CD14-positive monocyte (primary cell): Measurements from ENCODE around the gene CYP17A1. TPM values are rescaled to one million over a fixed set of nuclear protein-coding genes. Genes with fewer than 3 reads are reported as not detected.
A peak's percentile ranks its signal among the peaks of the same experiment; 100 is the strongest.

Experiments used
- DNase-seq, 3 donors: peaks; one replicate each; pipeline ENCODE4 v3.0.0-alpha.2; 2011 to 2022
- H2AFZ ChIP-seq: 2 replicates; pipeline ENCODE4 v1.6.0; 2012; ENCODE audit warnings: mild to moderate bottlenecking, low read depth, low read length, inconsistent platforms; ENCODE audit not compliant: insufficient read depth, poor library complexity, severe bottlenecking
- H3K27ac ChIP-seq, 2 donors: 1 replicate in 1 of 2; 2 replicates in 1 of 2; pipeline ENCODE4 v1.5.1; 2012 to 2013; ENCODE audit warnings: low read length in 2 of 2, control low read depth in 1 of 2, inconsistent platforms in 1 of 2, low read depth in 1 of 2, mild to moderate bottlenecking in 1 of 2
- H3K27me3 ChIP-seq, 2 donors: one replicate each; pipeline versions ENCODE4 v1.6.0 to v1.6.1; 2011 to 2013; ENCODE audit warnings: low read length in 2 of 2; ENCODE audit not compliant: control insufficient read depth in 2 of 2, insufficient read depth in 2 of 2
- H3K36me3 ChIP-seq, 2 donors: replicated peaks in 1 of 2; 1 replicate in 1 of 2; 2 replicates in 1 of 2; pipeline versions ENCODE4 v1.5.1 to v1.6.1; 2012 to 2013; ENCODE audit warnings: low read length in 2 of 2, control low read depth in 1 of 2, inconsistent platforms in 1 of 2, mild to moderate bottlenecking in 1 of 2; ENCODE audit not compliant: insufficient read depth in 2 of 2, control insufficient read depth in 1 of 2
- H3K4me1 ChIP-seq, 2 donors: 1 replicate in 1 of 2; 2 replicates in 1 of 2; pipeline versions ENCODE4 v1.5.1 to v1.6.1; 2012 to 2013; ENCODE audit warnings: low read length in 2 of 2, control low read depth in 1 of 2, inconsistent platforms in 1 of 2, mild to moderate bottlenecking in 1 of 2, moderate library complexity in 1 of 2; ENCODE audit not compliant: insufficient read depth in 2 of 2, control insufficient read depth in 1 of 2
- H3K4me2 ChIP-seq: replicated peaks from 2 replicates; pipeline ENCODE3; 2012; ENCODE audit warnings: low read length, moderate library complexity, mild to moderate bottlenecking; ENCODE audit not compliant: poor library complexity, severe bottlenecking; ENCODE audit errors: extremely low read depth
- H3K4me3 ChIP-seq, 3 experiments: fragments of 200-600 bp in 1 of 3; sonication (generic) in 1 of 3; replicated peaks in 1 of 3; 1 replicate in 2 of 3; 2 replicates in 1 of 3; pipeline ENCODE4 v1.5.1; 2011 to 2013; ENCODE audit warnings: low read length in 3 of 3, mild to moderate bottlenecking in 3 of 3, control low read depth in 2 of 3, low read depth in 2 of 3, inconsistent platforms in 1 of 3, moderate library complexity in 1 of 3
- H3K79me2 ChIP-seq: 2 replicates; pipeline ENCODE4 v1.6.0; 2012; ENCODE audit warnings: mild to moderate bottlenecking, control low read depth, inconsistent platforms, low read length, moderate library complexity; ENCODE audit not compliant: insufficient read depth
- H3K9ac ChIP-seq: 2 replicates; pipeline ENCODE4 v1.6.0; 2017; ENCODE audit warnings: low read length, mild to moderate bottlenecking; ENCODE audit not compliant: insufficient read depth, poor library complexity, severe bottlenecking
- H3K9me3 ChIP-seq, 2 donors: replicated peaks in 1 of 2; 1 replicate in 1 of 2; 2 replicates in 1 of 2; pipeline versions ENCODE4 v1.5.1 to v1.6.1; 2012 to 2013; ENCODE audit warnings: low read length in 2 of 2, control low read depth in 1 of 2; ENCODE audit not compliant: control insufficient read depth in 1 of 2, insufficient read depth in 1 of 2
- H4K20me1 ChIP-seq: 2 replicates; pipeline ENCODE4 v1.6.0; 2012; ENCODE audit warnings: mild to moderate bottlenecking, low read length, control low read depth, moderate library complexity; ENCODE audit not compliant: insufficient read depth
- H3K27ac Mint-ChIP-seq, 7 donors: one replicate each; pipeline ENCODE4 v1.8.0; 2020; ENCODE audit warnings: mild to moderate bottlenecking in 7 of 7, mixed read lengths in 7 of 7, moderate library complexity in 6 of 7, inconsistent platforms in 2 of 7
- H3K27me3 Mint-ChIP-seq, 3 donors: one replicate each; pipeline ENCODE4 v1.8.0; 2021 to 2022; ENCODE audit warnings: low read depth in 3 of 3, mild to moderate bottlenecking in 3 of 3, mixed read lengths in 3 of 3, moderate library complexity in 3 of 3, inconsistent platforms in 1 of 3
- H3K36me3 Mint-ChIP-seq, 2 donors: one replicate each; pipeline ENCODE4 v1.8.0; 2020; ENCODE audit warnings: mixed read lengths in 2 of 2, inconsistent platforms in 1 of 2, mild to moderate bottlenecking in 1 of 2
- H3K4me1 Mint-ChIP-seq: one replicate; pipeline ENCODE4 v1.8.0; 2020; ENCODE audit warnings: mild to moderate bottlenecking, mixed read lengths
- H3K4me3 Mint-ChIP-seq, 2 donors: one replicate each; pipeline ENCODE4 v1.8.0; 2020; ENCODE audit warnings: mild to moderate bottlenecking in 2 of 2, mixed read lengths in 2 of 2, moderate library complexity in 1 of 2
- H3K9me3 Mint-ChIP-seq, 7 donors: one replicate each; pipeline ENCODE4 v1.8.0; 2020 to 2022; ENCODE audit warnings: mixed read lengths in 7 of 7, mild to moderate bottlenecking in 6 of 7, moderate library complexity in 6 of 7, inconsistent platforms in 2 of 7
- WGBS: methylation state at CpG from one replicate; pipeline ENCODE4 v1.1.5; 2013; ENCODE audit warnings: missing lambda C conversion rate; ENCODE audit not compliant: insufficient coverage; 5-methylcytosine and 5-hydroxymethylcytosine counted together
- intact Hi-C, 2 donors: fragments of 100-400 bp; cut with micrococcal nuclease; formaldehyde crosslinking; loops; one replicate each; pipeline versions ENCODE4 v1.15.0 to v1.15.1; 2023
- polyA plus RNA-seq, 3 donors: library from polyadenylated mRNA; depleted of rRNA in 1 of 3; unstranded in 2 of 3; stranded (reverse) in 1 of 3; fragments of 300-500 nt in 2 of 3; fragments of >200 nt in 1 of 3; fragmentation: Illumina TruSeq in 2 of 3; gene quantifications; 1 replicate in 2 of 3; 2 replicates in 1 of 3; pipeline ENCODE4 v1.2.3, GENCODE V29; 2012 to 2021
- TF ChIP-seq, protein P1 (sequence below): fragments of 200-600 bp; IDR thresholded peaks from one replicate; pipeline ENCODE4 v1.8.0; 2022; ENCODE audit warnings: antibody characterized with exemption, mild to moderate bottlenecking

CYP17A1 gene
- polyA plus RNA-seq, 3 donors = 0.04 TPM; not detected in 2

- no peak overlapping the region for H3K27ac Mint-ChIP-seq
- Histone ChIP-seq H3K27ac (no peak overlapping the region), H4K20me1 (no peaks in the 10 kb centered on the region), H3K9ac (no peak overlapping the region), H3K27me3 (no peaks in the 10 kb centered on the region), H3K4me2 (no peak overlapping the region), H3K9me3 (no peaks in the 10 kb centered on the region), H2AFZ (no peak overlapping the region), H3K4me3 (no peak overlapping the region), H3K79me2 (no peaks in the 10 kb centered on the region), H3K36me3 (no peaks in the 10 kb centered on the region), H3K4me1 (no peaks in the 10 kb centered on the region)
- no peak overlapping the region for H3K4me3 Mint-ChIP-seq
- intact Hi-C loops = no loop called here
- peaks cover 0 to 3% (median 0%) of the 10 kb centered on the region in 7 donors for H3K9me3 Mint-ChIP-seq
- no peaks in the 10 kb centered on the region for H3K4me1 Mint-ChIP-seq
- TF ChIP-seq, protein P1, sequence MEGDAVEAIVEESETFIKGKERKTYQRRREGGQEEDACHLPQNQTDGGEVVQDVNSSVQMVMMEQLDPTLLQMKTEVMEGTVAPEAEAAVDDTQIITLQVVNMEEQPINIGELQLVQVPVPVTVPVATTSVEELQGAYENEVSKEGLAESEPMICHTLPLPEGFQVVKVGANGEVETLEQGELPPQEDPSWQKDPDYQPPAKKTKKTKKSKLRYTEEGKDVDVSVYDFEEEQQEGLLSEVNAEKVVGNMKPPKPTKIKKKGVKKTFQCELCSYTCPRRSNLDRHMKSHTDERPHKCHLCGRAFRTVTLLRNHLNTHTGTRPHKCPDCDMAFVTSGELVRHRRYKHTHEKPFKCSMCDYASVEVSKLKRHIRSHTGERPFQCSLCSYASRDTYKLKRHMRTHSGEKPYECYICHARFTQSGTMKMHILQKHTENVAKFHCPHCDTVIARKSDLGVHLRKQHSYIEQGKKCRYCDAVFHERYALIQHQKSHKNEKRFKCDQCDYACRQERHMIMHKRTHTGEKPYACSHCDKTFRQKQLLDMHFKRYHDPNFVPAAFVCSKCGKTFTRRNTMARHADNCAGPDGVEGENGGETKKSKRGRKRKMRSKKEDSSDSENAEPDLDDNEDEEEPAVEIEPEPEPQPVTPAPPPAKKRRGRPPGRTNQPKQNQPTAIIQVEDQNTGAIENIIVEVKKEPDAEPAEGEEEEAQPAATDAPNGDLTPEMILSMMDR = no peak
- 98% methylated on average over 6 of the region's 9 CpGs for WGBS
- no peak for DNase-seq
- H3K27me3 Mint-ChIP-seq = peaks cover 0 to 5% (median 2%) of the 10 kb centered on the region in 3 donors
- no peaks in the 10 kb centered on the region for H3K36me3 Mint-ChIP-seq
Measured at GRCh38 chr10:102826148-102826796, 10.9 kb downstream of the CYP17A1 start.

DNA sequence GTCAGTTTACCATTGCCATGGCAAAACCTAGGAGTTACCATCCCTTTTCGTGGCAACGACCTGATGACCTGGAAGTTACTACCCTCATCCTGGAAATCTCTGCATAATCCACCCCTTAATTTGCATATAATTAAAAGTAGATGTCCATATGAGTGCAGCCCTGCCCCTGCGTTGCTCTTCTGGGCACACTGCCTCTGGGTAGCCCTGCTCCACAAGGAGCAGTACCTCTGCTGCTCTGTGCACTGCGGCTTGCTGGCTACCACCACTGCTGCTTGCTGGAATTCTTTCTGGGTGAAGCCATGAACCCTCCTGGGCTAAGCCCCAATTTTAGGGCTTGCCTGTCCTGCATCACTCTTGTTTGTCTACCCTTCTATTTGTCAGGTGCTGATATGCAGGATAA is 12.5 kb downstream of the CYP17A1 start:
- peak overlapping the region in 1 of 7 donors; percentile 33 for H3K27ac Mint-ChIP-seq
- no peak overlapping the region for H3K4me2 ChIP-seq
- H3K4me1 ChIP-seq = peaks cover 3% of the 10 kb centered on the region in 2 donors
- no peak overlapping the region for H3K4me3 ChIP-seq
- H3K27ac ChIP-seq = no peak overlapping the region
- no peaks in the 10 kb centered on the region for H3K9me3 ChIP-seq
- H3K9me3 Mint-ChIP-seq = peaks cover 0 to 3% (median 0%) of the 10 kb centered on the region in 7 donors
- H2AFZ ChIP-seq = no peak overlapping the region
- intact Hi-C loops = no loop called here
- no peak overlapping the region for H3K9ac ChIP-seq
- TF ChIP-seq, protein P1 = no peak
- no peak overlapping the region for H3K4me3 Mint-ChIP-seq
- peaks cover 0 to 5% (median 2%) of the 10 kb centered on the region in 3 donors for H3K27me3 Mint-ChIP-seq
- H3K27me3 ChIP-seq = no peaks in the 10 kb centered on the region
- H3K36me3 Mint-ChIP-seq = no peaks in the 10 kb centered on the region
- H3K79me2 ChIP-seq = no peaks in the 10 kb centered on the region
- H3K4me1 Mint-ChIP-seq = peaks cover 6% of the 10 kb centered on the region
- WGBS = 100% methylated on average over 2 of the region's 4 CpGs
- H3K36me3 ChIP-seq = no peaks in the 10 kb centered on the region
- no peak for DNase-seq
- H4K20me1 ChIP-seq = no peaks in the 10 kb centered on the region
